Astrocyte of the cerebellum (primary cell): ENCODE results near the gene KCNIP4.

Source experiments
- DNase-seq: peaks from one replicate; pipeline ENCODE4 v3.0.0-alpha.2; 2011; ENCODE audit warnings: low read depth
- H3K4me3 ChIP-seq: 2 replicates; pipeline ENCODE4 v1.5.1; 2011; ENCODE audit warnings: mild to moderate bottlenecking, low read depth, low read length, moderate library complexity
- CTCF ChIP-seq: IDR thresholded peaks from 2 replicates; pipeline ENCODE4 v1.5.1; 2012; ENCODE audit warnings: low read length, low read depth, moderate library complexity, mild to moderate bottlenecking; ENCODE audit errors: missing control alignments
- in situ Hi-C: cut with HindIII; loops from 2 replicates; pipeline ENCODE4 v1.10.0; 2017; ENCODE audit warnings: low sequenced_read_pairs

KCNIP4 gene

GRCh38 chr4:21921526-21922180 is 26.9 kb downstream of the KCNIP4 start:
- TF ChIP-seq CTCF = no peak
- H3K4me3 ChIP-seq = no peak overlapping the region
- DNase-seq = no peak
- in situ Hi-C loops = no loop called here

- in situ Hi-C loops = no loop called here
- TF ChIP-seq CTCF = no peak
- DNase-seq = no peak
- no peak overlapping the region for H3K4me3 ChIP-seq
Observed at GRCh38 chr4:21915761-21916160, 32.8 kb downstream of the KCNIP4 start.

DNA sequence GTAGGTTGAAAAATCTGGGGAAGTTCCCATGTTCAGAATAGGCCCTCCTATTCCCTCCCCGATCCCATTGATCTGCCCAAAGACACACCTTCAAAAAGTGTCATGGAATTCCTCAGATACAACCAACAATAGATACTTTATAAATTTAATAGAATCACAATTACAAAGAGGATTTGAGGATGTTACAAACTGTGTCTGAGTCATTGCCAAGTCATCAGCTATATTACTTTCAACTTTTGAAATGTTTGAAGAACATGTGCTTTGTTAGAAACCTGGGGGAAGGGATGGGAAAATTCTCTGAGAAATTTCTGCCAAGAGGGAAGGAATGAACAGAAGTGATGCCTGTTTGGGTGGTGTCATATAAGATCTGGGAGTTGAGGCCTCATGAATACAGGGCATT is 46.7 kb downstream of the KCNIP4 start:
- in situ Hi-C loops = no loop called here
- no peak for TF ChIP-seq CTCF
- no peak overlapping the region for H3K4me3 ChIP-seq
- no peak for DNase-seq

DNA sequence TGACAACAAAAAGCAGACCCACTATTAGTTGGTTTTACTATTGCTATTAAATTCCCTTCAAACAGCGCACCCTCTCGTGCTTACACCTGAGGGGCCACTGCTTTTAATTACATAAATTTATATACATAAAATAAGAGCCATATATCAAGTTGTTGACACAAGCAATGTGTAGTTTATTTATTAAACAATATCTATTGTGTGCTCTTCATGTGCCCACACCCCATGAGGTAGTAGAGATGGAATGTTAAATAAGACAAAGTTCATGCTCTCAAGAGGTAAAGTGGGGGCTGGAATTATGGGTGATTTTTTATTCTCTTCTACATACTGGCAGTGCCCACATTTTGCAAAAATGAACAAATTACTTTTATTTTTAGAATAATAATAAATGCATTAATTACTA is 47.3 kb downstream of the KCNIP4 start:
- in situ Hi-C loops = no loop called here

DNA sequence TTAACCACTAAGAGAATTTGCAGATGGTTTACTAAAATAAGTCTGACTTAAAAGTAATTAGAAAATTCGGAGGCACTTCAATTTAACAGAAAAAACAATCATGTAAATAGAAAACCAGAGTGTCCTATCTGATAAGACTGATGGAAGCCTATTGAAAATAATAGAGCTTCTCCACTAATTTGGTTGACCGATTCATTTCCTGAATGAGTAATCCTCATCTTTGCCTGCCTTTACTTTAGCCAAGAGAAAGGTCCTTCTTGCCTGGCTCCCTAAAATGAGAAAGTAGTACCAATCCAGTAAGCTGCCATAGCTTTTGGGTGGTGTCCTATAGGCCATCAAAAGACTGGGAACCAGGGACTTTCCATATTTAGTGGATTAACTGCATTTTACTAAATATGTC is 48.4 kb downstream of the KCNIP4 start:
- in situ Hi-C loops = no loop called here
- no peak for DNase-seq
- no peak for TF ChIP-seq CTCF
- no peak overlapping the region for H3K4me3 ChIP-seq

More for the DNA sequence above, 47.3 kb downstream of the KCNIP4 start:
- no peak for TF ChIP-seq CTCF
- DNase-seq = no peak
- no peak overlapping the region for H3K4me3 ChIP-seq

- H3K4me3 ChIP-seq = no peak overlapping the region
- no peak for TF ChIP-seq CTCF
- in situ Hi-C loops = no loop called here
- no peak for DNase-seq
Observed at GRCh38 chr4:21898101-21898500, 50.5 kb downstream of the KCNIP4 start.
